ENCODE results near the gene CFAP92.

CFAP92 gene, protein sequence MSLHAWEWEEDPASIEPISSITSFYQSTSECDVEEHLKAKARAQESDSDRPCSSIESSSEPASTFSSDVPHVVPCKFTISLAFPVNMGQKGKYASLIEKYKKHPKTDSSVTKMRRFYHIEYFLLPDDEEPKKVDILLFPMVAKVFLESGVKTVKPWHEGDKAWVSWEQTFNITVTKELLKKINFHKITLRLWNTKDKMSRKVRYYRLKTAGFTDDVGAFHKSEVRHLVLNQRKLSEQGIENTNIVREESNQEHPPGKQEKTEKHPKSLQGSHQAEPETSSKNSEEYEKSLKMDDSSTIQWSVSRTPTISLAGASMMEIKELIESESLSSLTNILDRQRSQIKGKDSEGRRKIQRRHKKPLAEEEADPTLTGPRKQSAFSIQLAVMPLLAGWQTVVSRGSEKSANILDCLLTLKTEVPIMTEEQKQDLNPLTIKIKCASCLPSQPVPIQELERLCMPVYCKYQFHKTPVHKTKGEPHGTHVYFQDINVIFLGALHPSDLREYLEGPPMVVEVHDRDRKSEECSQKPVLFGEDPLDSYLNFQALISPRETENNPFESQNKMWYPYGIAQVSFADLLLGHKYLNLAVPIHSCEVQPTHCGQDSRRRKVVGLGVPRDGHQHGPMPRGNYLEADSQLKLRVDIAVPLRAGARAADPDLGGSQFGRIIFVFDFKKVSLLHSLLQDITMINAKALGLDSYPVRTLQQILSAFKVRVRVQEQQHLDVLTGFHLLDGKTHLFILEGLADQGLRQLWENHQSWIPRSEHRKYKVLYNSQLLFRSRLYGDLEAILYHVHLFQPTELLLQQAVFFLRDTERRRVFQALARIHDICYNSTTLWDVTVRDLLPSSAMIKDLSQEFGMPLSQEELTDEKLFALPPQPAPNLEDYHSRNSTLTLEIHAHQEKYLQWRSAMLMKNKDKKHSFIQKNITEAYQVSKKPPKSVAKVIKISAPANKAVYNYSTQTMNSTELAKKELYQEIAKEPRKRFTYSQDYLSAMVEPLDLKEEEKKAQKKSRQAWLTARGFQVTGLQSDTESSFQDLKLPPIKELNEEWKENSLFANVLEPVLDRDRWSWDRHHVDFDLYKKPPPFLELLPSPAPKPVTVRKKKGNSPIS

DNA sequence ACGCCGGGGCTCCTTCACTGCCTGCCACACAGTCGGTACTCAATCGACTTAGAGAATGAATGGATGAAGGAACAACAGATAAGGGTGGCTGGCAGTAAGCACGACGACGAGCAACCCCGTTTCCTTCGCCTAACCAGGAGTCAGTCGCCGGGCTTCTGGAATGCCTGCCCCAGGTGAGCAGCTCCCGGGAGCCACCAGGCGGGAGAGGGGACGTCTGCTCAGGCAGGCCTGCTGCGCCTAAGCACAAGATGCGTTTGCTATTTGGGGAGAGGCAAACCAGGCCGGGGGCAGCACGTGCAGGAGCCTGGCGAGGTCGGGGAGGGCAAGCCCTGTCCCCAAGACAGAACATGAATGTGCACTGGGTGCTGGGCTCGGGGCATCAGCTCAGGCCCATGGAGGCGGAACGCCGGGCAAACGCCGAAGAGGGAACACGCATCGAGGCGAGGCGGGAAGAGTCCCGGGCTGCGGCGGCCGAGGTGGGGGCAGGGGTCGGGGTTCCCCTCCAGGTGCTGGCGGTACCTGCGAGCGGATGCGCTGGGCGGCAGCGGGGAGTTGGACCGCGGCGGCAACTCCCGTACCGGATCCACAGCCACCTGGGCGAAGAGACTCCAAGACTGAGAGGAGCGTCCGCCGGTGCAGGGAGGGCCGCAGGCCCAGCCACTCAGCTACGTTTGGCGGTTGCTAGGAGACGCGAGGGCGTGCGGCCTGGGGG, at the start of gene CFAP92:
Gene CFAP92, minus strand, starts transcription at position 616 of the 712 bp plus-strand sequence. CDS start 772 bp downstream, outside the sequence.
- Histone ChIP-seq H3K27ac (peak within 1 kb of the TSS in 1 of 21 experiments; percentile 24), H3K4me3 (peak within 1 kb of the TSS in 6 of 7 experiments; percentile 2 to 42 (median 36))

DNA sequence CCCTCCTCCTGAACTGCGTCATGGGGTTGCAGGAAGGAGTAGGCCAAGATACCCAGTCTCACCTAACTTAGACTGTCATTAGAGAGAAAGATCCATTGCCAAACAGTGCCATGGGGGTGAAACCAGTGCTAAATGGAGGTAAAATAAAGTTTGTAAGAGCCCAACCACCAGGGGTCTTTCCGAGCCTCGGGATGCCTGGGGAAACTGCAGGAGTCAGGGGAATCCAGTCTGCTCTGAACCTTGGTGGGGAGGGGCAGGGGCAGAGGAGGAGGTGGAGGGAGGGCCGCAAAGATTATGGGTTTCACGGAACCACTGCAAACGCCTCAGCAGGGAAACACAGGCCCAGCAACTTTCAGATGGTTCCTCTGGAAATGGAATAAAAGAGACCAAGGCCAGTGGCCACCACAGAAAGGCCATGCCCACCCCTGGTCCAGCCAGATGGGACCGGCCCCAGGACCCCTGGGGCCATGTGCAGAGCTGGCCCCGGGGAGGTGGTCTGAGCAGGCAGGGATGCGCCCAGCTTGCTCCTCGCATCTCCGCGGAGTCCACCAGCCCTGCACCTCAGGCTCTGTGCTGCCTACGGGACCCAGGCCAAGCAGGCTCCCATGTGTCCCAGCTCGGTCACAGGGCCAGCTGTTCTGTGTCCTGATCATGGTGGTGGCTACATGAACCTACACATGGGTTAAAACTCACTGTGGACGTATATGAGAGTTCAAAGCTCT, 46.9 kb upstream of the CFAP92 start:
- H3K27ac ChIP-seq: no peak overlapping the region

DNA sequence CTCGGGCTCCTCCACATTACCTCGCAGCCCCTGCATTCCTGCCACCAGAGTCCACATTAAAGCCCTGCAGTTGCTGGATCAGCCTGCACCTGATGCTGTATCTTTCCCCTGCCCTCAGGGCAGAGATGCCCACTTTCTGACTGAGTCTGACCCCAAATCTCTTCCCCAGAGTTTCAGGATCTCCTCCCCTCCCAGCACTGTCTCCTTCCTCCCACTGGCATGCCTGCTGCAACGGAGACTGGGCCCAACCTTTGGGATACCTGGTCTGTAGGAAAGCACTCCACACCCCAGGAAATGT, 46.1 kb upstream of the CFAP92 start:
- no peak overlapping the region for H3K4me3 ChIP-seq

More for the DNA sequence above, 46.9 kb upstream of the CFAP92 start:
- H3K4me3 ChIP-seq: no peak overlapping the region

GRCh38 chr3:129039271-129040038, 45.6 kb upstream of the CFAP92 start:
- Histone ChIP-seq H3K4me3 (no peak overlapping the region), H3K27ac (no peak overlapping the region)

More for the DNA sequence above, 46.1 kb upstream of the CFAP92 start:
- H3K27ac ChIP-seq: no peak overlapping the region

GRCh38 chr3:129038121-129038855, 44.4 kb upstream of the CFAP92 start:
- no peak overlapping the region for H3K27ac ChIP-seq
- H3K4me3 ChIP-seq: no peak overlapping the region

GRCh38 chr3:129037093-129037419, 43.2 kb upstream of the CFAP92 start:
- H3K4me3 ChIP-seq: no peak overlapping the region
- H3K27ac ChIP-seq: no peak overlapping the region

- H3K4me3 ChIP-seq: no peak overlapping the region
- no peak overlapping the region for H3K27ac ChIP-seq
Observed at GRCh38 chr3:129036222-129037092, 42.6 kb upstream of the CFAP92 start.

- H3K27ac ChIP-seq: no peak overlapping the region
- H3K4me3 ChIP-seq: no peak overlapping the region
Observed at GRCh38 chr3:129035360-129036221, 41.7 kb upstream of the CFAP92 start.

- Histone ChIP-seq H3K27ac (no peak overlapping the region), H3K4me3 (no peak overlapping the region)
Observed at GRCh38 chr3:129034642-129035041, 40.8 kb upstream of the CFAP92 start.

GRCh38 chr3:129033633-129034321, 39.9 kb upstream of the CFAP92 start:
- no peak overlapping the region for H3K4me3 ChIP-seq
- H3K27ac ChIP-seq: no peak overlapping the region

DNA sequence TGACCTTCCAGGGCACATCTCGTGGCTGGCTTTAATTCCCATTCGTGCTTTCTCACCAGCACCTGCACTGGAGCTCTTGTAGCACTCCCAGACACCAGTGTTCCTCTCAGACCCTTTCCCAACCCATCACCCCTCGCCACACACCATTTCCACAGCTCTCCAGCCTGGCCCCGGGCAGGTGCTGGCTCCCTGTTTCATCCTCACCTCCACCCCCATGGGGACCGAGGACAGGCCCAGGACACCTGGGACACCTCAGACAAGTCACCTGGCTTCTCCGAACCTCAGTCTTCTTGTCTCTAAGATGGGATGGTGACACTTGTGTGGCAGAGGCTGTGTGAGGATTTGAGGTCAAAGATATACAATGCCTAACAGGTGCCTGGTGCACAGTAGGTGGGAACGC, 39.3 kb upstream of the CFAP92 start:
- H3K4me3 ChIP-seq: no peak overlapping the region
- H3K27ac ChIP-seq: no peak overlapping the region

- H3K4me3 ChIP-seq: no peak overlapping the region
- H3K27ac ChIP-seq: no peak overlapping the region
Observed at GRCh38 chr3:129032716-129033115, 38.8 kb upstream of the CFAP92 start.

GRCh38 chr3:129031476-129032215, 37.8 kb upstream of the CFAP92 start:
- Histone ChIP-seq H3K27ac (no peak overlapping the region), H3K4me3 (no peak overlapping the region)

DNA sequence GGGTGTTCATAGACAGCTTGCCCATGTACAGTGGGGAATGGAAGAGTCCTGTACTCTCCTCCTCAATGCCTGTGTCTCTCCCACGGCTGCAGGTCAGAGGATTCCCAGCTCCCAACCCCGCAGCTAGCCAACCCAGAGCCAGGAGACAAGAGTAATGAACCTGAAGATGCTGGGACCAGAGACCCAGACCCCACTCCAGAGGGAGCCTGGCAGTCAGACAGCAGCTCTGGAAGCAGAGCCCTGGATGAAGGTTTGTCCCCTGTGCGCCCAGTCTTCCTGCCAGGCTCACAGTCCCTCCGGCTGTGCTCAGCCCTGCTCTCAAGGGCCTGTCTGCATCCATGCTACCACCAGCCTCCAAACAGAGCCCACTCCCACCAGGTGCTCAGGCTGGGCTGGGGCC, 36.7 kb upstream of the CFAP92 start:
- Histone ChIP-seq H3K27ac (no peak overlapping the region), H3K4me3 (no peak overlapping the region)

DNA sequence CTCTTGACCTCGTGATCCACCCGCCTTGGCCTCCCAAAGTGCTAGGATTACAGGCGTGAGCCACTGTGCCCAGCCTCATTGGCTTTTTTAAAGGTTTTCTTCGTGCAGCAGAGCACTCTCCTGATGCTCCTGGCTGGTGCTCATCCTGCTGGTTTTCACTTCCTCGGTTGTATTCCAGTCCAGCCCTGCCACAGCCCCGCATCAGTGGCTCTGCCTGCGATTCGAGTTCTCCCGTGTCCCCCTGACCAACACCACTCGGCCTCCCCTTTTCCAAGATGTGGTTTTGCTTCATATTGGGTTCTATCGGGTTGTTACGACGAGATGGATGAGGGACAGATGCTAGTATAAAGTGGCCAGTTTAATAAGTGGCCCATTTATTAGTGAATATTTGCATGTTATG, 35.0 kb upstream of the CFAP92 start:
- no peak overlapping the region for H3K4me3 ChIP-seq
- H3K27ac ChIP-seq: no peak overlapping the region

Data from skin epidermis (tissue), 12 donors.